ENCODE results near the gene CHCHD6.

- TF ChIP-seq CTCF (IDR thresholded peaks at IDR 0.05), result no peak
- no peak for TF ChIP-seq ZNF423 (CRISPR knock-in tag; IDR thresholded peaks at IDR 0.05)
- no peak for TF ChIP-seq ZNF416 (CRISPR knock-in tag; IDR thresholded peaks at IDR 0.05)
- TF ChIP-seq ZNF263 (CRISPR knock-in tag; IDR thresholded peaks at IDR 0.05; ENCODE audit: low read depth), result no peak
- TF ChIP-seq, protein P1, sequence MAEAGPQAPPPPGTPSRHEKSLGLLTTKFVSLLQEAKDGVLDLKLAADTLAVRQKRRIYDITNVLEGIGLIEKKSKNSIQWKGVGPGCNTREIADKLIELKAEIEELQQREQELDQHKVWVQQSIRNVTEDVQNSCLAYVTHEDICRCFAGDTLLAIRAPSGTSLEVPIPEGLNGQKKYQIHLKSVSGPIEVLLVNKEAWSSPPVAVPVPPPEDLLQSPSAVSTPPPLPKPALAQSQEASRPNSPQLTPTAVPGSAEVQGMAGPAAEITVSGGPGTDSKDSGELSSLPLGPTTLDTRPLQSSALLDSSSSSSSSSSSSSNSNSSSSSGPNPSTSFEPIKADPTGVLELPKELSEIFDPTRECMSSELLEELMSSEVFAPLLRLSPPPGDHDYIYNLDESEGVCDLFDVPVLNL (CRISPR knock-in tag; IDR thresholded peaks at IDR 0.05; ENCODE audit: borderline replicate concordance, low read depth), result no peak
- TF ChIP-seq CREB1 (CRISPR knock-in tag; IDR thresholded peaks at IDR 0.05), result no peak
- TF ChIP-seq SP1 (CRISPR knock-in tag; conservative IDR thresholded peaks at IDR 0.05), result no peak
- no peak for TF ChIP-seq USF1 (CRISPR knock-in tag; IDR thresholded peaks at IDR 0.05)
- no peak for TF ChIP-seq CREM (CRISPR knock-in tag; IDR thresholded peaks at IDR 0.05)
- TF ChIP-seq ESRRA (CRISPR knock-in tag; IDR thresholded peaks at IDR 0.05; ENCODE audit: borderline replicate concordance), result no peak
- TF ChIP-seq, protein P2, sequence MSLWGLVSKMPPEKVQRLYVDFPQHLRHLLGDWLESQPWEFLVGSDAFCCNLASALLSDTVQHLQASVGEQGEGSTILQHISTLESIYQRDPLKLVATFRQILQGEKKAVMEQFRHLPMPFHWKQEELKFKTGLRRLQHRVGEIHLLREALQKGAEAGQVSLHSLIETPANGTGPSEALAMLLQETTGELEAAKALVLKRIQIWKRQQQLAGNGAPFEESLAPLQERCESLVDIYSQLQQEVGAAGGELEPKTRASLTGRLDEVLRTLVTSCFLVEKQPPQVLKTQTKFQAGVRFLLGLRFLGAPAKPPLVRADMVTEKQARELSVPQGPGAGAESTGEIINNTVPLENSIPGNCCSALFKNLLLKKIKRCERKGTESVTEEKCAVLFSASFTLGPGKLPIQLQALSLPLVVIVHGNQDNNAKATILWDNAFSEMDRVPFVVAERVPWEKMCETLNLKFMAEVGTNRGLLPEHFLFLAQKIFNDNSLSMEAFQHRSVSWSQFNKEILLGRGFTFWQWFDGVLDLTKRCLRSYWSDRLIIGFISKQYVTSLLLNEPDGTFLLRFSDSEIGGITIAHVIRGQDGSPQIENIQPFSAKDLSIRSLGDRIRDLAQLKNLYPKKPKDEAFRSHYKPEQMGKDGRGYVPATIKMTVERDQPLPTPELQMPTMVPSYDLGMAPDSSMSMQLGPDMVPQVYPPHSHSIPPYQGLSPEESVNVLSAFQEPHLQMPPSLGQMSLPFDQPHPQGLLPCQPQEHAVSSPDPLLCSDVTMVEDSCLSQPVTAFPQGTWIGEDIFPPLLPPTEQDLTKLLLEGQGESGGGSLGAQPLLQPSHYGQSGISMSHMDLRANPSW (CRISPR knock-in tag; conservative IDR thresholded peaks at IDR 0.05; ENCODE audit: low read depth), result no peak
- TF ChIP-seq KAT7 (CRISPR knock-in tag; IDR thresholded peaks at IDR 0.05; ENCODE audit: borderline replicate concordance), result no peak
- no peak for TF ChIP-seq AFF4 (CRISPR knock-in tag; IDR thresholded peaks at IDR 0.05; ENCODE audit: borderline replicate concordance)
- TF ChIP-seq, protein P3, sequence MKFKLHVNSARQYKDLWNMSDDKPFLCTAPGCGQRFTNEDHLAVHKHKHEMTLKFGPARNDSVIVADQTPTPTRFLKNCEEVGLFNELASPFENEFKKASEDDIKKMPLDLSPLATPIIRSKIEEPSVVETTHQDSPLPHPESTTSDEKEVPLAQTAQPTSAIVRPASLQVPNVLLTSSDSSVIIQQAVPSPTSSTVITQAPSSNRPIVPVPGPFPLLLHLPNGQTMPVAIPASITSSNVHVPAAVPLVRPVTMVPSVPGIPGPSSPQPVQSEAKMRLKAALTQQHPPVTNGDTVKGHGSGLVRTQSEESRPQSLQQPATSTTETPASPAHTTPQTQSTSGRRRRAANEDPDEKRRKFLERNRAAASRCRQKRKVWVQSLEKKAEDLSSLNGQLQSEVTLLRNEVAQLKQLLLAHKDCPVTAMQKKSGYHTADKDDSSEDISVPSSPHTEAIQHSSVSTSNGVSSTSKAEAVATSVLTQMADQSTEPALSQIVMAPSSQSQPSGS (CRISPR knock-in tag; IDR thresholded peaks at IDR 0.05; ENCODE audit: borderline replicate concordance, low read depth), result no peak
These were observed 275.1 kb downstream of the CHCHD6 start for GRCh38 chr3:126979046-126979628.

Data from WTC11 (cell line).